Fibroblast of lung (primary cell): ENCODE data around the gene VCPKMT. TPM values are rescaled to one million over a fixed set of nuclear protein-coding genes. Genes with fewer than 3 reads are reported as not detected.

Source experiments
- DNase-seq, 2 donors: peaks; one replicate each; pipeline versions ENCODE4 v3.0.0 to v3.0.0-alpha.2; 2010; ENCODE audit warnings: low read depth in 2 of 2
- H2AFZ ChIP-seq: 2 replicates; pipeline ENCODE4 v1.5.1; 2012; ENCODE audit warnings: low read length, control low read depth, inconsistent platforms
- H3K27ac ChIP-seq: 2 replicates; pipeline ENCODE4 v1.5.1; 2011; ENCODE audit warnings: low read length, control low read depth; ENCODE audit not compliant: insufficient read depth
- H3K27me3 ChIP-seq: 2 replicates; pipeline ENCODE4 v1.5.1; 2011; ENCODE audit warnings: mild to moderate bottlenecking, low read length; ENCODE audit not compliant: control insufficient read depth, insufficient read depth
- H3K36me3 ChIP-seq: 2 replicates; pipeline ENCODE4 v1.5.1; 2011; ENCODE audit warnings: low read length; ENCODE audit not compliant: control insufficient read depth, insufficient read depth
- H3K4me1 ChIP-seq: 2 replicates; pipeline ENCODE4 v1.5.1; 2011; ENCODE audit warnings: low read length; ENCODE audit not compliant: control insufficient read depth, insufficient read depth; ENCODE audit errors: extremely low read depth
- H3K4me2 ChIP-seq: 2 replicates; pipeline ENCODE4 v1.5.1; 2011; ENCODE audit warnings: low read length, control low read depth; ENCODE audit not compliant: insufficient read depth; ENCODE audit errors: extremely low read depth
- H3K4me3 ChIP-seq, 4 experiments: fragments of 200-600 bp in 1 of 4; sonication (generic) in 1 of 4; replicated peaks in 1 of 4; 2 replicates each; pipeline ENCODE4 v1.5.1; 2011 to 2016; ENCODE audit warnings: low read length in 4 of 4, low read depth in 3 of 4, mild to moderate bottlenecking in 3 of 4, control low read depth in 2 of 4, inconsistent platforms in 1 of 4, mixed read lengths in 1 of 4; ENCODE audit not compliant: insufficient read depth in 1 of 4; ENCODE audit errors: control extremely low read depth in 1 of 4
- H3K79me2 ChIP-seq: 2 replicates; pipeline ENCODE4 v1.5.1; 2012; ENCODE audit warnings: mild to moderate bottlenecking, low read length, inconsistent platforms; ENCODE audit not compliant: control insufficient read depth, insufficient read depth
- H3K9ac ChIP-seq: 2 replicates; pipeline ENCODE4 v1.5.1; 2011; ENCODE audit warnings: mild to moderate bottlenecking, low read length, control low read depth; ENCODE audit not compliant: insufficient read depth
- H3K9me3 ChIP-seq: 2 replicates; pipeline ENCODE4 v1.5.1; 2012; ENCODE audit warnings: low read depth, low read length; ENCODE audit not compliant: control insufficient read depth, insufficient read depth
- H4K20me1 ChIP-seq: 2 replicates; pipeline ENCODE4 v1.5.1; 2011; ENCODE audit warnings: low read length; ENCODE audit not compliant: control insufficient read depth, insufficient read depth; ENCODE audit errors: extremely low read depth
- CTCF ChIP-seq, 2 donors: IDR thresholded peaks in 1 of 2; conservative IDR thresholded peaks in 1 of 2; 1 replicate in 1 of 2; 2 replicates in 1 of 2; pipeline ENCODE4 v1.5.1; 2011 to 2012; ENCODE audit warnings: low read length in 2 of 2, control low read depth in 1 of 2, inconsistent platforms in 1 of 2, low read depth in 1 of 2, mild to moderate bottlenecking in 1 of 2
- EZH2 ChIP-seq: IDR thresholded peaks from 2 replicates; pipeline ENCODE4 v1.5.1; 2012; ENCODE audit warnings: low read length, control low read depth, mild to moderate bottlenecking; ENCODE audit errors: missing control alignments
- polyA plus RNA-seq, 2 donors: library from polyadenylated mRNA; depleted of rRNA in 1 of 2; stranded (reverse) in 1 of 2; unstranded in 1 of 2; fragments of >200 nt; gene quantifications; 2 replicates each; pipeline ENCODE4 v1.2.1, GENCODE V29; 2011 to 2012; ENCODE audit warnings: missing spikeins in 1 of 2
- total RNA-seq: library from RNA; depleted of rRNA; stranded (reverse); fragments of >200 nt; gene quantifications from 2 replicates; pipeline ENCODE4 v1.2.1, GENCODE V29; 2014

VCPKMT gene
- total and polyA plus RNA-seq, 2 donors (not counting 1 experiment from before 2014, with no cell fraction given) = 3.6 to 5.3 TPM

GRCh38 chr14:50089208-50089607, 27.2 kb downstream of the VCPKMT start:
- H3K4me1 ChIP-seq = no peaks in the 10 kb centered on the region
- no peaks in the 10 kb centered on the region for H4K20me1 ChIP-seq
- no peak overlapping the region for H3K27ac ChIP-seq
- H2AFZ ChIP-seq = no peak overlapping the region
- H3K4me2 ChIP-seq = no peak overlapping the region
- no peak for DNase-seq
- no peak for TF ChIP-seq EZH2
- TF ChIP-seq CTCF (conservative IDR thresholded peaks at IDR 0.05 in 1 of 2, IDR thresholded peaks at IDR 0.05 in 1 of 2; ENCODE audit: low read depth in 1 of 2, low read length in 2 of 2) = no peak
- H3K4me3 ChIP-seq = no peak overlapping the region
- H3K79me2 ChIP-seq = no peaks in the 10 kb centered on the region
- no peak overlapping the region for H3K9ac ChIP-seq
- no peaks in the 10 kb centered on the region for H3K27me3 ChIP-seq
- no peaks in the 10 kb centered on the region for H3K36me3 ChIP-seq
- no peaks in the 10 kb centered on the region for H3K9me3 ChIP-seq

- Histone ChIP-seq H3K27me3 (no peaks in the 10 kb centered on the region), H3K4me1 (no peaks in the 10 kb centered on the region), H4K20me1 (no peaks in the 10 kb centered on the region), H2AFZ (no peak overlapping the region), H3K79me2 (no peaks in the 10 kb centered on the region), H3K36me3 (no peaks in the 10 kb centered on the region), H3K27ac (no peak overlapping the region), H3K4me2 (no peak overlapping the region), H3K4me3 (no peak overlapping the region), H3K9ac (no peak overlapping the region), H3K9me3 (no peaks in the 10 kb centered on the region)
- TF ChIP-seq EZH2 = no peak
- TF ChIP-seq CTCF (conservative IDR thresholded peaks at IDR 0.05 in 1 of 2, IDR thresholded peaks at IDR 0.05 in 1 of 2; ENCODE audit: low read depth in 1 of 2, low read length in 2 of 2) = no peak
- DNase-seq = no peak
These were observed 27.6 kb downstream of the VCPKMT start for GRCh38 chr14:50088731-50089130.

DNA sequence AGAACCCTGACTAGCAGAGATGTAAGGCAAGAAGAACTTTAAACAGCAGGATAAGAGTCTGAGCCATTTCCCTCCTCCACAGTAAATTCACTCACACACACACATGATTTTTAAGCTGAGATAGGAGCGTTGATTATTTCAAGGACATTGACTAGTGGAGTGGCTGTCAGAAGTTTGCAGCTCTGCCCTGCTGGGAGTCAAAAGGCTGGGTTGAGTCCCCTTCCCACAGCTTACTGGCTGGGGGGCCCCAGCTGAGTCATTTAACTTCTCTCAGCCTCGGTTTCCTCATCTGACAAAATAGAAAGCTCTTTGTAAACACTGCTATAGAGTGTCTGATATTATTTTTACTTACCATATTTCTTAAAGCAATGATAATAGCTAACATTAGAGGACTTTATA, 28.3 kb downstream of the VCPKMT start:
- Histone ChIP-seq H3K79me2 (no peaks in the 10 kb centered on the region), H3K4me2 (no peak overlapping the region), H3K9ac (no peak overlapping the region), H3K4me3 (no peak overlapping the region), H4K20me1 (no peaks in the 10 kb centered on the region), H3K4me1 (peaks cover 2% of the 10 kb centered on the region), H3K27me3 (no peaks in the 10 kb centered on the region), H3K36me3 (no peaks in the 10 kb centered on the region), H2AFZ (no peak overlapping the region), H3K27ac (no peak overlapping the region), H3K9me3 (no peaks in the 10 kb centered on the region)
- DNase-seq = no peak
- TF ChIP-seq EZH2 = no peak
- TF ChIP-seq CTCF (conservative IDR thresholded peaks at IDR 0.05 in 1 of 2, IDR thresholded peaks at IDR 0.05 in 1 of 2; ENCODE audit: low read depth in 1 of 2, low read length in 2 of 2) = no peak
